Measurements from ENCODE around the gene TACSTD2.
"Not testable (repeated sequence)": the region's sequence is repeated elsewhere in the genome, so short reads cannot be mapped to it uniquely, and the experiment has no call there.

Gene TACSTD2
- 0 to 0.15 (median 0.06) reads per million in 4 donors for total RNA-seq

GRCh38 chr1:58576727-58577653 lies at the start of gene TACSTD2:
TACSTD2 (minus strand) TSS chr1:58577252; CDS start chr1:58577156, 96 bp downstream.
- no peak for DNase-seq

GRCh38 chr1:58626293-58626692 lies 49.2 kb upstream of the TACSTD2 start:
- no peak for DNase-seq

- DNase-seq: not testable (repeated sequence)
These were observed 46.2 kb upstream of the TACSTD2 start for GRCh38 chr1:58623259-58623658.

- DNase-seq: no peak
These were observed 45.5 kb upstream of the TACSTD2 start for GRCh38 chr1:58622571-58622970.

- DNase-seq: no peak
These were observed 44.3 kb upstream of the TACSTD2 start for GRCh38 chr1:58621391-58621790.

- no peak for DNase-seq
These were observed 43.9 kb upstream of the TACSTD2 start for GRCh38 chr1:58620926-58621325.

- no peak for DNase-seq
These were observed 43.2 kb upstream of the TACSTD2 start for GRCh38 chr1:58620259-58620658.

GRCh38 chr1:58619286-58620054 lies 42.4 kb upstream of the TACSTD2 start:
- DNase-seq: no peak

- no peak for DNase-seq
These were observed 41.3 kb upstream of the TACSTD2 start for GRCh38 chr1:58618303-58618702.

- DNase-seq: no peak
These were observed 34.9 kb upstream of the TACSTD2 start for GRCh38 chr1:58611861-58612385.

- no peak for DNase-seq
These were observed 31.9 kb upstream of the TACSTD2 start for GRCh38 chr1:58608945-58609344.

GRCh38 chr1:58608297-58608696 lies 31.2 kb upstream of the TACSTD2 start:
- no peak for DNase-seq

- DNase-seq: no peak
These were observed 30.3 kb upstream of the TACSTD2 start for GRCh38 chr1:58607391-58607790.

GRCh38 chr1:58601921-58602320 lies 24.9 kb upstream of the TACSTD2 start:
- DNase-seq: not testable (repeated sequence)

- no peak for DNase-seq
These were observed 20.9 kb upstream of the TACSTD2 start for GRCh38 chr1:58597996-58598395.

- DNase-seq: no peak
These were observed 20.0 kb upstream of the TACSTD2 start for GRCh38 chr1:58597076-58597475.

- no peak for DNase-seq
These were observed 19.6 kb upstream of the TACSTD2 start for GRCh38 chr1:58596631-58597052.

- DNase-seq: no peak
These were observed 17.5 kb upstream of the TACSTD2 start for GRCh38 chr1:58594546-58594945.

- DNase-seq: no peak
These were observed 15.6 kb upstream of the TACSTD2 start for GRCh38 chr1:58592522-58593134.

GRCh38 chr1:58591806-58592205 lies 14.8 kb upstream of the TACSTD2 start:
- DNase-seq: no peak

- no peak for DNase-seq
These were observed 13.0 kb upstream of the TACSTD2 start for GRCh38 chr1:58590019-58590418.

- DNase-seq: no peak
These were observed 11.3 kb upstream of the TACSTD2 start for GRCh38 chr1:58588396-58588795.

- DNase-seq: no peak
These were observed 10.6 kb upstream of the TACSTD2 start for GRCh38 chr1:58587667-58588066.
